GM12873 (cell line): ENCODE data around the gene TMX2.

ENCODE experiments used
- TF ChIP-seq, protein P1 (sequence below): IDR thresholded peaks from 2 replicates; pipeline ENCODE4 v1.5.1; 2012; ENCODE audit warnings: low read depth, mild to moderate bottlenecking, moderate library complexity, low read length, control low read depth; ENCODE audit not compliant: insufficient read depth; ENCODE audit errors: missing control alignments

The TMX2 gene

DNA sequence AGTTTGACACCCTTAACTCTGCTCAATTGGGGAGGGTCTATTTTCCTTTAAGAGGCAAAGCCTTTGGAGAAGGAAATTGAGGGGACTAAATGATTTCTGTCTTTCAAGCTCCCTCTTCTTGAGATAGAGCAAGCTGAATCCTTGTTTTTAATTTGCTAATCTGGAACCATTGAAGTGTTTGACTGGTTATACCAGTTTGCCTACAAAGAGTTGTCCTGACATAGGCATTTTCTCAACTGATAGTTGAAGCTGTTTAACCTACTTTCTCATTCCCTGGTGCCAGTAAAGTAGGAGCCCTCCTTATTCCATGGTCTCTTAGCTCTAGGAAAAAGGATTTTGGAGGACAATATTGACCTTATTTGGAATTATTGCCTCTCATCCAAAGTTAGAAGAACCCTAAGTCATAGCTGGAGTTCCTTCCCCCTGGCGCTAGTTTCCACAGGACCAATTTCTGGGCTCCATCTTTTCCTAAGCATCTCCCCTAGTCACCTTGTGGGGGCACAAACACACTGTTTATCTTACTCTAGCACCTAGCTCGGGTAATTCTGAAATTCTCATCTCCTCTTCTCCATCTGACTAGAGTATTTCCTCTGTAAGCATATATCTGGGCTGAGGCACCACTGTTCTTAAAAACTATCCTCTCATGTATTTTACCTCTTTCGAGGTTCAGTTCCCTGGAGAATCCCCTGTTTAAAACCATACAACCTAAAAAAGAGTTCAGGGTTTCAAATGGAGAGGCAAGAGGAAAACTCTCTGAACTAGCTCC, 37.0 kb upstream of the TMX2 start:
- TF ChIP-seq, protein P1, sequence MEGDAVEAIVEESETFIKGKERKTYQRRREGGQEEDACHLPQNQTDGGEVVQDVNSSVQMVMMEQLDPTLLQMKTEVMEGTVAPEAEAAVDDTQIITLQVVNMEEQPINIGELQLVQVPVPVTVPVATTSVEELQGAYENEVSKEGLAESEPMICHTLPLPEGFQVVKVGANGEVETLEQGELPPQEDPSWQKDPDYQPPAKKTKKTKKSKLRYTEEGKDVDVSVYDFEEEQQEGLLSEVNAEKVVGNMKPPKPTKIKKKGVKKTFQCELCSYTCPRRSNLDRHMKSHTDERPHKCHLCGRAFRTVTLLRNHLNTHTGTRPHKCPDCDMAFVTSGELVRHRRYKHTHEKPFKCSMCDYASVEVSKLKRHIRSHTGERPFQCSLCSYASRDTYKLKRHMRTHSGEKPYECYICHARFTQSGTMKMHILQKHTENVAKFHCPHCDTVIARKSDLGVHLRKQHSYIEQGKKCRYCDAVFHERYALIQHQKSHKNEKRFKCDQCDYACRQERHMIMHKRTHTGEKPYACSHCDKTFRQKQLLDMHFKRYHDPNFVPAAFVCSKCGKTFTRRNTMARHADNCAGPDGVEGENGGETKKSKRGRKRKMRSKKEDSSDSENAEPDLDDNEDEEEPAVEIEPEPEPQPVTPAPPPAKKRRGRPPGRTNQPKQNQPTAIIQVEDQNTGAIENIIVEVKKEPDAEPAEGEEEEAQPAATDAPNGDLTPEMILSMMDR, result no peak

DNA sequence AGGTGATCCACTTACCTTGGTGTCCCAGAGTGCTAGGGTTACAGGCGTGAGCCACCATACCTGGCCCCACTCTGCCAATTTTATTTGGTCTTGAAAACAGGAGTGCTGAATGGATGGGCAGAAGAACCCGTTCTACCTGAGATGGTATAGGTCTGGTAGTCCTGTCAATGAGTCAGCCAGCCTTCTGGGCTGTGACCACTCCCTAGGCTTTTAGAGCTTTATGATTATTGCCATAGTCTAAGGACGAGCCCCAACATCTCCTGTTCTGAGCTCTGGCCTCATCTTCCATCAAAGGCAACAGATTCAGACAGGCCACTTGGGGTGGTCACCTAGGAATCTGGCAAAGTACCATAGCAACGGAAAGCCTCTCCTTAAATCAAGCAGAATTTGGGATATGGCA, 33.0 kb upstream of the TMX2 start:
- TF ChIP-seq, protein P1, result no peak

DNA sequence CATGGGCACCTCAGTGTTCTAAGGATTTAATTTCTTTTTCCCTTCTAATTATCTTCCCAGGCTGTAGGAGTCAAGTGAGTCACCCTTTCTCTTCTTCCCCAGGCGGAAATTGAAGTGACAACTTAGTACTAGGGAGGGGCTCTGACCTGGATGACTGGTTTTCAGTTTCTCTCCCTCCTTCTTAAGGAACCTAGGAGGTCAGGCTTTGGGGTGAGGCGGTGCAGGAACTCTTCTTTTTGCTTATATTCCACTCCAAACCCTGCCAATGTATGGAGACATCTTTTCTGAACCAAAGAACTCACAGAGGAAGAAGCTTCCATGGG, 31.9 kb upstream of the TMX2 start:
- TF ChIP-seq, protein P1, result no peak

DNA sequence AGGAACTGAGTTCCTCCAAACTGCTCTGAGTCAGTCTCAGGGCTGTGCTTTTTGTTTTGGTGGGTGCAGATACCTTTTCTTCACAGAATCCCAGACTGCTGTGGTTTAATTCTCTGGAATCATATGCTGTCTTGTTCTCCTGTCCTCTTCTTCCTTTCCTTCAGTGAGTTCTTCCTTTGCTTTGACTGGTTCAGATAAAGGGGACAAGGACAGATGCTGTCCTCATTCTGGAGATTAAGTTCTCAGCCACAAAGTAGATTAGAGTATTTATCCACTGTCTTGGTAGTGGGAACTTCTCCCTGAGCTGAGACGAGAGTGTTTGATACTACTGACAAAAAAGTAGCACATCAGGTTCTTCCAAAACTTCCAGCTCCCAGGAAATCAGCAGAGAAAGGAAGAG, 31.2 kb upstream of the TMX2 start:
- TF ChIP-seq, protein P1, result no peak

DNA sequence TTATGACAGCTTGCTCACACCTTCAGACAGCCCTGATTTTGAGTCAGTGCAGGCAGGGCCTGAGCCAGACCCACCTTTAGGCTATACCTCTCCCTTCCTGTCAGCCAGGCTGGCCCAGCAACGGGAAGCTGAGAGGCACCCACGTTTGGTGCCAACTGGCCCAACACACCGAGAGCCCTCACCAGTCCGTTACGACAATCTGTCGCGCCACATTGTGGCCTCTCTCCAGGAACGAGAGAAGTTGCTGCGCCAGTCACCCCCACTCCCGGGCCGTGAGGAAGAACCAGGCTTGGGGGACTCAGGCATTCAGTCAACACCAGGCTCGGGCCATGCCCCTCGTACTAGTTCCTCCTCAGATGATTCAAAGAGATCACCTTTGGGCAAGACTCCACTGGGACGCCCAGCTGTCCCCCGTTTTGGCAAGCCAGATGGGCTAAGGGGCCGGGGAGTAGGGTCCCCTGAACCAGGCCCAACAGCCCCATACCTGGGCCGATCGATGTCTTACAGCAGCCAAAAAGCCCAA, 13.5 kb upstream of the TMX2 start:
- TF ChIP-seq, protein P1, result no peak

DNA sequence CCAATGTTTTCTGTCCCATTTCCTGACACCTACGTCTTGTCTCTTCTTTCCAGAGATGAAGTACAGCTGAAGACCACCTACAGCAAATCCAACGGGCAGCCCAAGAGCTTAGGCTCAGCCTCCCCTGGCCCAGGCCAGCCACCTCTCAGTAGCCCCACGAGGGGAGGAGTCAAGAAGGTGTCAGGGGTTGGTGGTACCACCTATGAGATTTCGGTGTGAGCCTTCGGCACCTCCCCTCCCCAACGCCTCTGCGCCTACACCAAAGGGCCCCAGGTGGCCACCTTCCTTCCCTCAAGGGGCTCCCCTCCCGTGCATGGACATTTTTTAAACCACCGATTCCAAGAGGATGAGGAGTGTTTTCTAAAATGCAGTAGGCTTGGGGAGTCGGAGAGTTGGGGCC, 12.6 kb upstream of the TMX2 start:
- TF ChIP-seq, protein P1, result no peak

DNA sequence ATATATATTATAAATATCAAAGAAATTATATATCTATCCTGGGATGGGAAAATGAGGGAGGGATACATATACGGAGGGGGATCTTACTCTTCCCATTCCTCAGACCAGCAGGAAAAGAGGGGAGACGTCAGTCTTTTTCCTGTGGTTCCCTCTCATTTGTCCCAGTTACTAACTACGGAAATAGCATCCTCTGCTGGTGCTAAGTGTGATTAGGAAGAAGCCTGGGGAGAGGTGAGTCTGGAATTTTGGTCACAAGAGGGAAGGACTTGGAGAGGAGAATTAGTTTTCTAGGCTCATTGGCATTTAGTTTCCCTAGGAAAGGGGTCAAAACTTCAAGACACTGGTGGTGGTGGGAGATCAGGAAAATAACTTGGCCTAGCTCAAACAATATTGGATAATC, 12.0 kb upstream of the TMX2 start:
- TF ChIP-seq, protein P1, result no peak
